ENCODE results near the gene MSI2. TPM values are rescaled to one million over a fixed set of nuclear protein-coding genes. Genes with fewer than 3 reads are reported as not detected.

The MSI2 gene
- total and polyA plus RNA-seq, 2 donors (not counting 3 experiments of a cell fraction or from before 2014, with no cell fraction given), result 20.9 to 59.3 TPM

GRCh38 chr17:57625957-57626356 is 369.6 kb downstream of the MSI2 start:
- dilution Hi-C loops (cut with MboI; ENCODE audit: extremely low pct_ligation_motif_present, low sequenced_read_pairs) (no loop called here), intact Hi-C loops (cut with micrococcal nuclease) (no loop called here)
- ChIA-PET CTCF (interaction anchor here (0.8 kb wide), 1 partner anchor 383 kb away, joined by 3 read pairs; no protein-coding TSS in a partner anchor), POLR2A (no interaction called here)
- no peak for FAIRE-seq
- H3K4me2 ChIP-seq (ENCODE audit: insufficient read depth, low read length), result no peak overlapping the region
- no peaks in the 10 kb centered on the region for H3K9me1 ChIP-seq (replicated peaks; ENCODE audit: control insufficient read depth, extremely low read depth, insufficient read depth, low read length)
- H3K9ac ChIP-seq (replicated peaks; ENCODE audit: extremely low read depth, insufficient read depth, low read length), result no peak overlapping the region
- no peaks in the 10 kb centered on the region for H3K27me3 ChIP-seq (ENCODE audit: control insufficient read depth in 2 of 2, insufficient read depth in 2 of 2, low read length in 2 of 2)
- BruUV-seq (replicated peaks), result no TSS peak
- no peaks in the 10 kb centered on the region for H3K79me2 ChIP-seq (ENCODE audit: control insufficient read depth, insufficient read depth, low read length)
- no peak for DNase-seq (ENCODE audit: low read depth, low spot score)
- H3K9me3 ChIP-seq (replicated peaks; ENCODE audit: control insufficient read depth, insufficient read depth, low read length), result no peaks in the 10 kb centered on the region
- H3K4me3 ChIP-seq (replicated peaks in 1 of 3; ENCODE audit: insufficient read depth in 1 of 3, low read depth in 1 of 3, low read length in 3 of 3), result no peak overlapping the region
- H3K27ac ChIP-seq (ENCODE audit: insufficient read depth, low read depth, low read length), result no peak overlapping the region
- peaks cover 13% of the 10 kb centered on the region for H3K4me1 ChIP-seq (ENCODE audit: control insufficient read depth, extremely low read depth, insufficient read depth, low read length)
- no peak overlapping the region for H2AFZ ChIP-seq (ENCODE audit: low read depth, low read length)
- H3K36me3 ChIP-seq (ENCODE audit: control insufficient read depth in 2 of 2, extremely low read depth in 1 of 2, insufficient read depth in 2 of 2, low read length in 2 of 2), result no peaks in the 10 kb centered on the region
- H4K20me1 ChIP-seq (replicated peaks; ENCODE audit: control insufficient read depth, extremely low read depth, insufficient read depth, low read length), result no peaks in the 10 kb centered on the region
- TF ChIP-seq EZH2 (IDR thresholded peaks at IDR 0.05; ENCODE audit: borderline replicate concordance, low read depth, low read length, severe bottlenecking), result no peak
- no peak for TF ChIP-seq JUN (IDR thresholded peaks at IDR 0.05; ENCODE audit: borderline replicate concordance, insufficient read depth, insufficient read length, low read depth)
- no peak for TF ChIP-seq POLR2AphosphoS5 (IDR thresholded peaks at IDR 0.05; ENCODE audit: insufficient read depth, low read depth, low read length)
- no peak for TF ChIP-seq POLR2A (IDR thresholded peaks at IDR 0.05; ENCODE audit: low read depth, low read length)
- TF ChIP-seq FOS (IDR thresholded peaks at IDR 0.05; ENCODE audit: borderline replicate concordance, insufficient read depth, low read length), result no peak
- no peak for TF ChIP-seq MAX (IDR thresholded peaks at IDR 0.05; ENCODE audit: insufficient read depth, insufficient read length)
- TF ChIP-seq CTCF (IDR thresholded peaks at IDR 0.05; ENCODE audit: extremely low read depth in 1 of 2, insufficient read depth in 1 of 2, low read depth in 1 of 2, low read length in 2 of 2), result no peak
- TF ChIP-seq MYC (IDR thresholded peaks at IDR 0.05; ENCODE audit: low read depth, low read length), result no peak
- TF ChIP-seq GATA2 (IDR thresholded peaks at IDR 0.05; ENCODE audit: insufficient read depth, insufficient read length, low read depth, low read length), result no peak

Measured in endothelial cell of umbilical vein (primary cell).